ENCODE results near the gene TLCD1. TPM values are rescaled to one million over a fixed set of nuclear protein-coding genes. Genes with fewer than 3 reads are reported as not detected.

Gene TLCD1
- total RNA-seq (2022) (44.9 and 49.3 TPM in 2 replicates), Bru-seq, nascent RNA (percentile 60 among the genes with signal in this experiment), BruChase-seq, experiment 1, labeled RNA remaining after a 6-hour chase (percentile 62 among the genes with signal in this experiment), BruChase-seq, experiment 2, labeled RNA remaining after a 2-hour chase (percentile 67 among the genes with signal in this experiment)
- long read RNA-seq, transcript TLCD1-201 (4 exons, 1,017 nt), result major isoform, 74 of 99 reads
- long read RNA-seq, partial matches to known transcripts, result 16 of 99 reads
- long read RNA-seq, other reads (novel, unspliced or antisense), result 7 of 99 reads

- H3K9me3 Mint-ChIP-seq (ENCODE audit: low read depth, unreplicated experiment), result no peaks in the 10 kb centered on the region
- no TSS peak for BruUV-seq (replicated peaks)
- H3K4me3 Mint-ChIP-seq (ENCODE audit: low read depth, unreplicated experiment), result peak within 1 kb of the TSS; percentile 89
- peak; percentile 69 for DNase-seq
- no peak for TF ChIP-seq CTCF (IDR thresholded peaks at IDR 0.05; ENCODE audit: unreplicated experiment)
- intact Hi-C loops (cut with micrococcal nuclease; ENCODE audit: unreplicated experiment), result loop anchor here (10.0 kb wide), 3 partner anchors 79 to 389 kb away; no protein-coding TSS in a partner anchor
- H3K27ac Mint-ChIP-seq (ENCODE audit: unreplicated experiment), result peak within 1 kb of the TSS; percentile 99
- CTCF ChIA-PET, result interaction anchor here (0.6 to 4.8 kb wide), 17 partner anchors 17 to 391 kb away, joined by 3 to 228 read pairs (median 5); partner anchors contain the start of genes FAM222B, PHF12 and TRAF4
- H3K4me1 Mint-ChIP-seq (ENCODE audit: low read depth, unreplicated experiment), result peaks cover 37% of the 10 kb centered on the region
- peaks cover 80% of the 10 kb centered on the region for H3K36me3 Mint-ChIP-seq (ENCODE audit: insufficient read depth, unreplicated experiment)
- no peaks in the 10 kb centered on the region for H3K27me3 Mint-ChIP-seq (ENCODE audit: unreplicated experiment)
Measured at GRCh38 chr17:28726226-28726626, at the start of gene TLCD1. Gene TLCD1, minus strand, starts transcription at chr17:28726233. Its CDS starts 136 bp downstream, at chr17:28726097.

- Mint-ChIP-seq H3K9me3 (ENCODE audit: low read depth, unreplicated experiment) (no peaks in the 10 kb centered on the region), H3K4me1 (ENCODE audit: low read depth, unreplicated experiment) (peaks cover 8% of the 10 kb centered on the region), H3K27me3 (ENCODE audit: unreplicated experiment) (no peaks in the 10 kb centered on the region), H3K4me3 (ENCODE audit: low read depth, unreplicated experiment) (no peak overlapping the region), H3K36me3 (ENCODE audit: insufficient read depth, unreplicated experiment) (peaks cover 48% of the 10 kb centered on the region), H3K27ac (ENCODE audit: unreplicated experiment) (no peak overlapping the region)
- DNase-seq, result no peak
- no peak for TF ChIP-seq CTCF (IDR thresholded peaks at IDR 0.05; ENCODE audit: unreplicated experiment)
- BruUV-seq (replicated peaks), result no TSS peak
- intact Hi-C loops (cut with micrococcal nuclease; ENCODE audit: unreplicated experiment), result no loop called here
- CTCF ChIA-PET, result interaction anchor here (0.6 to 0.7 kb wide), 4 partner anchors 10 to 127 kb away, joined by 3 to 5 read pairs (median 4); no protein-coding TSS in a partner anchor
Measured at GRCh38 chr17:28774206-28774605, 48.2 kb upstream of the TLCD1 start.

GRCh38 chr17:28773736-28774135 is 47.7 kb upstream of the TLCD1 start:
- BruUV-seq (replicated peaks), result no TSS peak

GRCh38 chr17:28765038-28765437 is 39.0 kb upstream of the TLCD1 start:
- Mint-ChIP-seq H3K9me3 (ENCODE audit: low read depth, unreplicated experiment) (no peaks in the 10 kb centered on the region), H3K36me3 (ENCODE audit: insufficient read depth, unreplicated experiment) (peaks cover 32% of the 10 kb centered on the region), H3K4me3 (ENCODE audit: low read depth, unreplicated experiment) (no peak overlapping the region), H3K27me3 (ENCODE audit: unreplicated experiment) (no peaks in the 10 kb centered on the region), H3K27ac (ENCODE audit: unreplicated experiment) (no peak overlapping the region), H3K4me1 (ENCODE audit: low read depth, unreplicated experiment) (peaks cover 9% of the 10 kb centered on the region)
- no peak for DNase-seq
- CTCF ChIA-PET, result interaction anchor here (0.7 to 1.8 kb wide), 4 partner anchors 38 to 189 kb away, joined by 3 to 8 read pairs (median 4); no protein-coding TSS in a partner anchor
- no peak for TF ChIP-seq CTCF (IDR thresholded peaks at IDR 0.05; ENCODE audit: unreplicated experiment)
- intact Hi-C loops (cut with micrococcal nuclease; ENCODE audit: unreplicated experiment), result no loop called here
- no TSS peak for BruUV-seq (replicated peaks)

More at GRCh38 chr17:28773736-28774135, 47.7 kb upstream of the TLCD1 start:
- H3K4me3 Mint-ChIP-seq (ENCODE audit: low read depth, unreplicated experiment), result no peak overlapping the region
- H3K27ac Mint-ChIP-seq (ENCODE audit: unreplicated experiment), result no peak overlapping the region
- no peak for DNase-seq
- no peaks in the 10 kb centered on the region for H3K9me3 Mint-ChIP-seq (ENCODE audit: low read depth, unreplicated experiment)
- intact Hi-C loops (cut with micrococcal nuclease; ENCODE audit: unreplicated experiment), result no loop called here
- CTCF ChIA-PET, result interaction anchor here (0.6 to 0.7 kb wide), 3 partner anchors 10 to 86 kb away, joined by 4 to 5 read pairs (median 5); no protein-coding TSS in a partner anchor
- peaks cover 43% of the 10 kb centered on the region for H3K36me3 Mint-ChIP-seq (ENCODE audit: insufficient read depth, unreplicated experiment)
- TF ChIP-seq CTCF (IDR thresholded peaks at IDR 0.05; ENCODE audit: unreplicated experiment), result no peak
- H3K27me3 Mint-ChIP-seq (ENCODE audit: unreplicated experiment), result no peaks in the 10 kb centered on the region
- peaks cover 8% of the 10 kb centered on the region for H3K4me1 Mint-ChIP-seq (ENCODE audit: low read depth, unreplicated experiment)

All from Calu3 (cell line).